T-cell (primary cell): ENCODE results near the gene C4orf17. TPM values are rescaled to one million over a fixed set of nuclear protein-coding genes. Genes with fewer than 3 reads are reported as not detected.
"Not testable (repeated sequence)": the region's sequence is repeated elsewhere in the genome, so short reads cannot be mapped to it uniquely, and the experiment has no call there.

ENCODE experiments used
- ATAC-seq, 4 experiments: fragments of 200-7000 bp in 3 of 4; fragments of 150-1000 bp in 1 of 4; cut with Tn5 transposase; replicated peaks in 1 of 4; 1 replicate in 3 of 4; 2 replicates in 1 of 4; pipeline ENCODE4 v1.10.0; 2021; ENCODE audit warnings: moderate library complexity in 3 of 4, mild to moderate bottlenecking in 2 of 4, moderate number of reproducible peaks in 1 of 4
- CTCF ChIA-PET, 2 donors: fragments of 300-600 bp; sonication (Branson Sonifier 250); formaldehyde crosslinking; loops; one replicate each; lab custom pipeline; 2022; ENCODE audit warnings: antibody characterized with exemption in 2 of 2; lab: Charles Lee
- POLR2A ChIA-PET, 2 donors: fragments of 300-600 bp; sonication (Branson Sonifier 250); formaldehyde crosslinking; loops; one replicate each; lab custom pipeline; 2022; ENCODE audit warnings: antibody characterized with exemption in 2 of 2; lab: Charles Lee
- DNase-seq, 35 experiments: peaks; one replicate each; pipeline versions ENCODE4 v3.0.0 to v3.0.0-alpha.2; 2013 to 2023
- H3K27ac ChIP-seq: one replicate; pipeline ENCODE4 v1.5.1; 2013; ENCODE audit warnings: low read length
- H3K27me3 ChIP-seq, 2 experiments: replicated peaks in 1 of 2; 1 replicate in 1 of 2; 2 replicates in 1 of 2; pipeline versions ENCODE4 v1.6.1 to v1.7.0; 2013; ENCODE audit warnings: low read length in 1 of 2, mixed read lengths in 1 of 2; ENCODE audit not compliant: control insufficient read depth in 2 of 2, insufficient read depth in 2 of 2; ENCODE audit errors: extremely low read depth in 1 of 2
- H3K36me3 ChIP-seq, 2 donors: 1 replicate in 1 of 2; 2 replicates in 1 of 2; pipeline versions ENCODE4 v1.6.1 to v1.7.0; 2013; ENCODE audit warnings: low read length in 1 of 2; ENCODE audit not compliant: control insufficient read depth in 2 of 2, insufficient read depth in 1 of 2; ENCODE audit errors: extremely low read depth in 1 of 2
- H3K4me1 ChIP-seq, 2 experiments: 1 replicate in 1 of 2; 2 replicates in 1 of 2; pipeline versions ENCODE4 v1.6.1 to v1.7.0; 2013; ENCODE audit warnings: low read length in 2 of 2, mixed read lengths in 1 of 2; ENCODE audit not compliant: insufficient read depth in 2 of 2, control insufficient read depth in 1 of 2; ENCODE audit errors: extremely low read depth in 1 of 2
- H3K4me3 ChIP-seq, 2 donors: 1 replicate in 1 of 2; 2 replicates in 1 of 2; pipeline versions ENCODE4 v1.5.1 to v1.7.0; 2013; ENCODE audit warnings: mild to moderate bottlenecking in 2 of 2, low read length in 1 of 2, moderate library complexity in 1 of 2; ENCODE audit not compliant: control insufficient read depth in 1 of 2; ENCODE audit errors: extremely low read depth in 1 of 2
- H3K9me3 ChIP-seq: 2 replicates; pipeline ENCODE4 v1.7.0; 2013
- H3K27ac Mint-ChIP-seq, 2 donors: one replicate each; pipeline ENCODE4 v1.8.0; 2020 to 2021; ENCODE audit warnings: mild to moderate bottlenecking in 2 of 2, mixed read lengths in 2 of 2
- H3K27me3 Mint-ChIP-seq, 2 donors: one replicate each; pipeline ENCODE4 v1.8.0; 2021 to 2022; ENCODE audit warnings: mixed read lengths in 2 of 2
- H3K36me3 Mint-ChIP-seq: one replicate; pipeline ENCODE4 v1.8.0; 2021; ENCODE audit warnings: mixed read lengths
- H3K4me1 Mint-ChIP-seq, 3 donors: one replicate each; pipeline ENCODE4 v1.8.0; 2020 to 2022; ENCODE audit warnings: mixed read lengths in 3 of 3, mild to moderate bottlenecking in 1 of 3
- H3K4me3 Mint-ChIP-seq, 3 donors: one replicate each; pipeline ENCODE4 v1.8.0; 2020 to 2022; ENCODE audit warnings: mild to moderate bottlenecking in 3 of 3, mixed read lengths in 3 of 3, moderate library complexity in 3 of 3
- H3K9me3 Mint-ChIP-seq, 3 donors: one replicate each; pipeline ENCODE4 v1.8.0; 2020 to 2022; ENCODE audit warnings: mixed read lengths in 3 of 3
- WGBS: methylation state at CpG from one replicate; pipeline ENCODE4 v1.1.5; 2013; ENCODE audit warnings: missing lambda C conversion rate; ENCODE audit not compliant: insufficient coverage; 5-methylcytosine and 5-hydroxymethylcytosine counted together
- total RNA-seq, 35 experiments: library from RNA in 6 of 35; stranded (reverse) in 6 of 35; fragments of 120-200 nt in 1 of 35; gene quantifications; one replicate each; pipeline versions ENCODE4 v1.2.1 to v1.2.4 and lab custom pipeline; 2013 to 2026

C4orf17 gene
- total RNA-seq, 5 donors from 2014 or later (not counting 1 experiment from before 2014, with no cell fraction given): not detected

DNA sequence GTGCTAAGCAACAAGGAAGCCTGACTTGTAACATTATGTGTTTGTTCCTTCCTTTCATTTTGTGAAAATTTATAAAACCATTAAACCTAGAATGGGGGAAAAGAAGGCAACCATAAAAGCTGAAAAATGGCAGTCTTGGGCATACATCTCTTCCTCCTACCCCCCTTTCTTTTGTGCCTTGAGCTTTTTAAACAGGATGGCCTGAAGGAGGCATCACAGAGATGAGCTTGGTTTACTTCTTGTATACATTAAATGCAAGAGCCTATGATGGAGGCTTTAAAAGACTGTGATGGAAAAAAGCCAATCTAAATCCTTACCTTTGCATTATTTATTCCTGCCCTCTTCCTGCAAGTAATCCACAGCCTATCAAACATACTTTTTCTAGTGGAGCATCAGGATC, 39.5 kb upstream of the C4orf17 start:
- peaks cover 4 to 11% of the 10 kb centered on the region in 2 donors for H3K27me3 Mint-ChIP-seq
- no peaks in the 10 kb centered on the region for H3K36me3 ChIP-seq
- H3K4me1 Mint-ChIP-seq: peaks cover 0 to 2% (median 0%) of the 10 kb centered on the region in 3 donors
- POLR2A ChIA-PET: no interaction called here
- peaks cover 0 to 3% of the 10 kb centered on the region in 2 experiments for H3K27me3 ChIP-seq
- H3K27ac Mint-ChIP-seq: no peak overlapping the region
- H3K27ac ChIP-seq: no peak overlapping the region
- H3K9me3 ChIP-seq: no peaks in the 10 kb centered on the region
- CTCF ChIA-PET: no interaction called here
- no peak overlapping the region for H3K4me3 ChIP-seq
- no peaks in the 10 kb centered on the region for H3K9me3 Mint-ChIP-seq
- no peaks in the 10 kb centered on the region for H3K4me1 ChIP-seq
- no peaks in the 10 kb centered on the region for H3K36me3 Mint-ChIP-seq
- no peak for ATAC-seq
- no peak for DNase-seq
- H3K4me3 Mint-ChIP-seq: no peak overlapping the region

DNA sequence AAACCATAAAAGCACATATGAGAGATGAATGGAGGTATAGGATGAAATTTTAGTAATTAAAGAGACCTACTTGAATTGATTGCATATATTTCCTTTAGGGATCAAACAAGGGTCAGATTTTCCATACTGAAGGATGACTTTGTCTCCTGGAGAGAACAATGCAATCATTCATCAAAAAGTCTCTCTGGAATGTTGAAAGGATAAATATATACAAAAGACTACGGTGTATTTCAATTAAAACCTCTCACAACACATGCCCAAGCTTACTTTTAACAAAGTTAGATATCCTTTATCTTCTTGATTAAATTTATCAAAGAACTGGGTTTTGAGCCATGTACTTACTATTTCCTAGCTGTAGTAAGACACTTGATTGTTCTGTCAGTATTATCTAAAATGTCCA, 38.9 kb upstream of the C4orf17 start:
- no peak for DNase-seq
- Histone ChIP-seq H3K9me3 (no peaks in the 10 kb centered on the region), H3K4me1 (no peaks in the 10 kb centered on the region), H3K27me3 (peaks cover 0 to 3% of the 10 kb centered on the region in 2 experiments), H3K4me3 (no peak overlapping the region), H3K27ac (no peak overlapping the region), H3K36me3 (no peaks in the 10 kb centered on the region)
- POLR2A ChIA-PET: no interaction called here
- CTCF ChIA-PET: interaction anchor here in 1 of 2 donors (0.6 kb wide), 1 partner anchor 9 kb away, joined by 3 read pairs; no protein-coding TSS in a partner anchor
- no peak overlapping the region for H3K4me3 Mint-ChIP-seq
- no peaks in the 10 kb centered on the region for H3K9me3 Mint-ChIP-seq
- no CpG with 5 or more reads among the region's 1 CpG for WGBS
- H3K27ac Mint-ChIP-seq: no peak overlapping the region
- peaks cover 4 to 11% of the 10 kb centered on the region in 2 donors for H3K27me3 Mint-ChIP-seq
- no peak for ATAC-seq
- H3K4me1 Mint-ChIP-seq: peaks cover 0 to 2% (median 0%) of the 10 kb centered on the region in 3 donors
- H3K36me3 Mint-ChIP-seq: no peaks in the 10 kb centered on the region

DNA sequence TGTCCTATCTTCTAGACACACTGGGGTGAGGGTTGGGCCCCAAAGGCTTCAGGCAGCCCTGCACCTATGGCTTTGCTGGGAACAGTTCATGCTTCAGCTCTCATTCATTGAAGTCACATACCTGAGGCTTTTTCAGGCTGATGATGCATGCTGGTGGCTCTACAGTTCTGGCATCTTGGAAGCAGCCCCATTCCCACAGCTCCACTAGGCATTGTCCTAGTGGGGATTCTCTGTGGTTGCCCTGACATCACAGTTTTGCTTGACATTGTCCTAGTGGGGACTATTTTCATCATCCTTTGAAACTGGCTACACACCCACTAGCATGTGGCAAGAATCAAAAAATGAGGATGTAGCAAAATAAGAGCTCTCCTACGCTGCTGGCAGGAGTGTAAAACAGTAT, 37.7 kb upstream of the C4orf17 start:
- Histone ChIP-seq H3K27ac (no peak overlapping the region), H3K4me3 (no peak overlapping the region), H3K27me3 (peaks cover 0 to 3% of the 10 kb centered on the region in 2 experiments), H3K4me1 (no peaks in the 10 kb centered on the region), H3K9me3 (no peaks in the 10 kb centered on the region), H3K36me3 (no peaks in the 10 kb centered on the region)
- Mint-ChIP-seq H3K27me3 (peaks cover 1 to 6% of the 10 kb centered on the region in 2 donors), H3K9me3 (no peaks in the 10 kb centered on the region), H3K36me3 (no peaks in the 10 kb centered on the region), H3K27ac (no peak overlapping the region), H3K4me1 (peaks cover 0 to 2% (median 0%) of the 10 kb centered on the region in 3 donors), H3K4me3 (no peak overlapping the region)
- WGBS: no CpG with 5 or more reads among the region's 1 CpG
- no peak for DNase-seq
- ChIA-PET CTCF (interaction anchor here (0.6 to 0.7 kb wide), 2 partner anchors 20 to 37 kb away, joined by 3 to 5 read pairs; no protein-coding TSS in a partner anchor), POLR2A (no interaction called here)
- no peak for ATAC-seq

DNA sequence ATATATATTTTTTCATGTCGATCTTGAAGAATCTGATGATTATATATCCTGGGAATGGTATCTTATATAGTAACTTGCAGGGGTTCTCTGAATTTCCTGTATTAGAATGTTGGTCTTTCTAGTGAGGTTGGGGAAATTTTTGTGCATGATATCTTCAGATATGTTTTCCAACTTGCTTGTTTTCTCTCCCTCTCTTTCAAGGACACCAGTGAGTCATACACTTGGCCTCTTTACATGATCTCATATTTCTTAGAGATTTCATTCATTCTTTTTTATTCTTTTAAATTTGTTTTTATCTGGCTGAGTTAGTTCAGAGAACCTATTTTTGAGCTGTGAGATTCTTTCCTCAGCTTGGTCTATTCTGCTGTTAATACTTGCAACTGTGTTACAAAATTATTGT, 27.2 kb upstream of the C4orf17 start:
- ChIA-PET CTCF (no interaction called here), POLR2A (no interaction called here)
- no peaks in the 10 kb centered on the region for H3K9me3 ChIP-seq
- Mint-ChIP-seq H3K27ac (no peak overlapping the region), H3K27me3 (peaks cover 0 to 2% of the 10 kb centered on the region in 2 donors), H3K4me3 (no peak overlapping the region), H3K36me3 (peaks cover 10% of the 10 kb centered on the region), H3K4me1 (no peaks in the 10 kb centered on the region), H3K9me3 (peaks cover 10 to 32% (median 23%) of the 10 kb centered on the region in 3 donors)
- no peak overlapping the region for H3K27ac ChIP-seq
- ATAC-seq (no peak), DNase-seq (no peak)
- no peaks in the 10 kb centered on the region for H3K4me1 ChIP-seq
- WGBS: no CpG with 5 or more reads among the region's 1 CpG
- H3K4me3 ChIP-seq: no peak overlapping the region
- H3K36me3 ChIP-seq: no peaks in the 10 kb centered on the region
- H3K27me3 ChIP-seq: no peaks in the 10 kb centered on the region

DNA sequence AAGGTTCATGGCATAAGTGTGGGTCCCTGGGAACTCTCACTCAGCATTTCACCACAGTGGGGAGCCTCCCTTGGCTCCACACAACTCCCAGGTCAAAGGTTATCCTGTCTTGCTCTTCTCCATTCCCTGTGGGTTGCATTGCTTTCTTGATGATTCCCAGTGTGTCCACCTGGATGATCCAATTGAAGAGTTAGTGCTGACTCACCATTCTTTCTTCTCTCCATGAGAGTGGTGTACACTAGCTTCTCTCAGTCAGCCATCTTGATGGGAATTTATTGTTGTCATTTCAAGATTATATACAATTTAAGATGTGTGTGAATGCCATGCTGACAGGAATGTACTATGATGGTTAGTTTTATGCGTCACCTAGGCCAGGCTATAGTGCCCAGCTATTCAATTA, 25.6 kb upstream of the C4orf17 start:
- Mint-ChIP-seq H3K4me3 (no peak overlapping the region), H3K27ac (no peak overlapping the region), H3K4me1 (no peaks in the 10 kb centered on the region), H3K36me3 (peaks cover 10% of the 10 kb centered on the region), H3K27me3 (peaks cover 2 to 6% of the 10 kb centered on the region in 2 donors), H3K9me3 (peaks cover 11 to 35% (median 29%) of the 10 kb centered on the region in 3 donors)
- ChIA-PET CTCF (no interaction called here), POLR2A (no interaction called here)
- no peak for DNase-seq
- Histone ChIP-seq H3K4me1 (no peaks in the 10 kb centered on the region), H3K27me3 (peaks cover 0 to 2% of the 10 kb centered on the region in 2 experiments), H3K27ac (no peak overlapping the region), H3K9me3 (no peaks in the 10 kb centered on the region), H3K36me3 (no peaks in the 10 kb centered on the region), H3K4me3 (no peak overlapping the region)
- no CpG with 5 or more reads among the region's 1 CpG for WGBS
- no peak for ATAC-seq

DNA sequence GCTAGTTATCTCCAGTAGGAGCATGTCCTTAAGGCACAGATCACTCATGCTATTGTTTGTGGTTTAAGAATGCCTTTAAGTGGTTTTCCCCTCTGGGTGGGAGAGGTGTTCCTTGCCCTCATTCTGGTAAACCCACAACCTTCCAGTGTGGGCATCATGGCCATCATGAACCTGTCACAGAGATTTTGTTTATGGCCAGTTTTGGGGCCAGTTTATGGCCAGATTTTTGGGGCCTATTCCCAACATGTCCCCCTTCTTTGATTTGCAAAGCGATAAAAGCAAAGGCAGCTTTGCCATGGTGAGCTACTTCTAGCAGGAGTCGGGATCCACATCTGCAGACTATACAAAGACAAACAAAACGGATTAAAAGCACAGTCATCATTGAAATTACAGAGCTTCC, 24.2 kb upstream of the C4orf17 start:
- H3K4me3 ChIP-seq, DNase-seq, H3K36me3 ChIP-seq, H3K9me3 ChIP-seq, H3K27ac Mint-ChIP-seq, ATAC-seq, H3K4me1 ChIP-seq, H3K27me3 ChIP-seq, H3K4me3 Mint-ChIP-seq, H3K27me3 Mint-ChIP-seq, H3K27ac ChIP-seq, H3K4me1 Mint-ChIP-seq, POLR2A ChIA-PET: not testable (repeated sequence)
- Mint-ChIP-seq H3K36me3 (peaks cover 10% of the 10 kb centered on the region), H3K9me3 (peaks cover 11 to 35% (median 29%) of the 10 kb centered on the region in 3 donors)
- WGBS: 67% methylated on average over 3 of the region's 3 CpGs
- CTCF ChIA-PET: interaction anchor here in 1 of 2 donors (1.0 kb wide), 1 partner anchor 22 kb away, joined by 6 read pairs; no protein-coding TSS in a partner anchor
